GM19238 (cell line): ENCODE measurements around the gene TRIM31.
A peak's percentile ranks its signal among the peaks of the same experiment; 100 is the strongest.

Source experiments
- DNase-seq: peaks from one replicate; pipeline ENCODE4 v3.0.0; 2011; ENCODE audit warnings: low spot score; ENCODE audit not compliant: insufficient read length

Gene TRIM31

GRCh38 chr6:30113841-30114240 lies 951 bp upstream of the TRIM31 start:
- no peak for DNase-seq

GRCh38 chr6:30112402-30112994 lies 392 bp downstream of the TRIM31 start:
- no peak for DNase-seq

- no peak for DNase-seq
Observed at GRCh38 chr6:30111266-30111856, 1.5 kb downstream of the TRIM31 start.

GRCh38 chr6:30104661-30105060 lies 8.2 kb downstream of the TRIM31 start:
- DNase-seq = no peak

GRCh38 chr6:30103872-30104179 lies 9.1 kb downstream of the TRIM31 start:
- no peak for DNase-seq

- DNase-seq = peak; percentile 75
Observed at GRCh38 chr6:30102970-30103871, 9.7 kb downstream of the TRIM31 start.

- DNase-seq = no peak
Observed at GRCh38 chr6:30102414-30102969, 10.4 kb downstream of the TRIM31 start.

- DNase-seq = peak; percentile 77
Observed at GRCh38 chr6:30101444-30102413, 11.2 kb downstream of the TRIM31 start.

GRCh38 chr6:30100585-30101443 lies 12.1 kb downstream of the TRIM31 start:
- no peak for DNase-seq

GRCh38 chr6:30100154-30100553 lies 12.7 kb downstream of the TRIM31 start:
- DNase-seq = no peak

- no peak for DNase-seq
Observed at GRCh38 chr6:30097902-30098768, 14.8 kb downstream of the TRIM31 start.

- no peak for DNase-seq
Observed at GRCh38 chr6:30096829-30097228, 16.1 kb downstream of the TRIM31 start.

- no peak for DNase-seq
Observed at GRCh38 chr6:30093951-30094661, 18.8 kb downstream of the TRIM31 start.

- DNase-seq = no peak
Observed at GRCh38 chr6:30092852-30093543, 19.9 kb downstream of the TRIM31 start.

- DNase-seq = no peak
Observed at GRCh38 chr6:30091577-30092381, 21.1 kb downstream of the TRIM31 start.

GRCh38 chr6:30087876-30088275 lies 25.0 kb downstream of the TRIM31 start:
- DNase-seq = no peak

GRCh38 chr6:30077218-30077617 lies 35.7 kb downstream of the TRIM31 start:
- DNase-seq = no peak
